ENCODE results near the gene AADACL4.

GRCh38 chr1:12617511-12617900, 26.4 kb upstream of the AADACL4 start:
- no peak for TF ChIP-seq CTCF (IDR thresholded peaks at IDR 0.05)
- no peak for TF ChIP-seq POLR2A (IDR thresholded peaks at IDR 0.05)
